GM18951 (cell line): ENCODE measurements around the gene MYO7B.

Source experiments
- POLR2A ChIP-seq: IDR thresholded peaks from 4 replicates; pipeline ENCODE4 v1.6.1; 2011; ENCODE audit warnings: mild to moderate bottlenecking; ENCODE audit not compliant: insufficient read length, insufficient read depth; ENCODE audit errors: extremely low read depth
- in situ Hi-C: fragments of 300-500 bp; cut with MboI; formaldehyde crosslinking; loops from one replicate; pipeline ENCODE4 v1.12.0; 2022; ENCODE audit warnings: low sequenced_read_pairs, mixed read lengths, inconsistent platforms; ENCODE audit not compliant: unreplicated experiment

Gene MYO7B

GRCh38 chr2:127586136-127586535, 50.7 kb downstream of the MYO7B start:
- in situ Hi-C loops: no loop called here
- no peak for TF ChIP-seq POLR2A

- in situ Hi-C loops: no loop called here
- no peak for TF ChIP-seq POLR2A
Observed at GRCh38 chr2:127586746-127587295, 51.3 kb downstream of the MYO7B start.

GRCh38 chr2:127588241-127588640, 52.8 kb downstream of the MYO7B start:
- no peak for TF ChIP-seq POLR2A
- in situ Hi-C loops: no loop called here

GRCh38 chr2:127589358-127589757, 53.9 kb downstream of the MYO7B start:
- no peak for TF ChIP-seq POLR2A
- in situ Hi-C loops: no loop called here

GRCh38 chr2:127589841-127590240, 54.4 kb downstream of the MYO7B start:
- in situ Hi-C loops: no loop called here

GRCh38 chr2:127590386-127591190, 55.1 kb downstream of the MYO7B start:
- in situ Hi-C loops: no loop called here
- no peak for TF ChIP-seq POLR2A

More at GRCh38 chr2:127589841-127590240, 54.4 kb downstream of the MYO7B start:
- no peak for TF ChIP-seq POLR2A

GRCh38 chr2:127591221-127591923, 55.9 kb downstream of the MYO7B start:
- in situ Hi-C loops: no loop called here
- TF ChIP-seq POLR2A: no peak

GRCh38 chr2:127592761-127593227, 57.3 kb downstream of the MYO7B start:
- no peak for TF ChIP-seq POLR2A
- in situ Hi-C loops: no loop called here

GRCh38 chr2:127593228-127594115, 58.0 kb downstream of the MYO7B start:
- in situ Hi-C loops: no loop called here
- no peak for TF ChIP-seq POLR2A

- in situ Hi-C loops: no loop called here
- TF ChIP-seq POLR2A: no peak
Observed at GRCh38 chr2:127594116-127594591, 58.7 kb downstream of the MYO7B start.

GRCh38 chr2:127596311-127597045, 61.0 kb downstream of the MYO7B start:
- in situ Hi-C loops: no loop called here
- no peak for TF ChIP-seq POLR2A
